ENCODE measurements around the gene OPRM1. TPM values are rescaled to one million over a fixed set of nuclear protein-coding genes. Genes with fewer than 3 reads are reported as not detected.

Gene OPRM1
- total RNA-seq, 1 donor from 2014 or later = not detected

- peaks cover 11% of the 10 kb centered on the region for H3K27me3 Mint-ChIP-seq (ENCODE audit: low read depth)
- no peak for DNase-seq (ENCODE audit: low spot score)
- no peaks in the 10 kb centered on the region for H3K36me3 Mint-ChIP-seq (ENCODE audit: low read depth)
- no peak overlapping the region for H3K4me3 Mint-ChIP-seq (ENCODE audit: unreplicated experiment)
- TF ChIP-seq CTCF (IDR thresholded peaks at IDR 0.05) = no peak
- no peak overlapping the region for H3K27ac Mint-ChIP-seq (ENCODE audit: unreplicated experiment)
- H3K4me1 Mint-ChIP-seq (ENCODE audit: low read depth) = no peaks in the 10 kb centered on the region
- H3K9me3 Mint-ChIP-seq (ENCODE audit: low read depth) = no peaks in the 10 kb centered on the region
These were observed 8.4 kb upstream of the OPRM1 start for GRCh38 chr6:154030646-154031045.

DNA sequence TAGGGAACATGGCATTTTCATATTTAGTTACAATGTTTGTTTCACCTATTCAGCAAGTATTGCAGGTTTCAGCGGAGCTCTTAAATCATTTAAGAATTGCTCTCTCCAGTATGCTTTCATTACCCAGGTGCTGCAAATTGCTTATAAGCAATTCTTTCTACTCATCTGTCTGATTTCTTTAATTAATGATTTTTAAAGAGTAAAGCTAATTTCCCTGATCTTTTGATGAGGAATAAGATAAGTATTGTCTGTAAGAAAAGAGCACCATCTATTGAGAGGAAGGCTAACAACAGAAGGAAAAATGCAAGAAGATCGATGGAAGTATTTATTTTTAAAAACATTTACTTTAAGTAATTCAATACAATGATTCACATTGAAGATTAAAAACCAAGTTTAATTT, 2.0 kb downstream of the OPRM1 start:
- H3K4me1 Mint-ChIP-seq (ENCODE audit: low read depth) = no peaks in the 10 kb centered on the region
- H3K27me3 Mint-ChIP-seq (ENCODE audit: low read depth) = peaks cover 34% of the 10 kb centered on the region
- H3K36me3 Mint-ChIP-seq (ENCODE audit: low read depth) = no peaks in the 10 kb centered on the region
- no peak overlapping the region for H3K27ac Mint-ChIP-seq (ENCODE audit: unreplicated experiment)
- DNase-seq (ENCODE audit: low spot score) = no peak
- peak; percentile 48 for TF ChIP-seq CTCF (IDR thresholded peaks at IDR 0.05)
- H3K9me3 Mint-ChIP-seq (ENCODE audit: low read depth) = no peaks in the 10 kb centered on the region
- H3K4me3 Mint-ChIP-seq (ENCODE audit: unreplicated experiment) = no peak overlapping the region

- Mint-ChIP-seq H3K27ac (ENCODE audit: unreplicated experiment) (no peak overlapping the region), H3K27me3 (ENCODE audit: low read depth) (peaks cover 4% of the 10 kb centered on the region), H3K4me3 (ENCODE audit: unreplicated experiment) (no peak overlapping the region), H3K9me3 (ENCODE audit: low read depth) (peaks cover 5% of the 10 kb centered on the region), H3K36me3 (ENCODE audit: low read depth) (no peaks in the 10 kb centered on the region), H3K4me1 (ENCODE audit: low read depth) (no peaks in the 10 kb centered on the region)
- DNase-seq (ENCODE audit: low spot score) = no peak
- no peak for TF ChIP-seq CTCF (IDR thresholded peaks at IDR 0.05)
These were observed 14.1 kb downstream of the OPRM1 start for GRCh38 chr6:154053141-154053540.

- H3K27ac Mint-ChIP-seq (ENCODE audit: unreplicated experiment) = no peak overlapping the region
- no peak for TF ChIP-seq CTCF (IDR thresholded peaks at IDR 0.05)
These were observed 17.5 kb downstream of the OPRM1 start for GRCh38 chr6:154056536-154056935.

GRCh38 chr6:154057098-154057497, 18.1 kb downstream of the OPRM1 start:
- Mint-ChIP-seq H3K9me3 (ENCODE audit: low read depth) (peaks cover 3% of the 10 kb centered on the region), H3K27me3 (ENCODE audit: low read depth) (peaks cover 1% of the 10 kb centered on the region), H3K36me3 (ENCODE audit: low read depth) (no peaks in the 10 kb centered on the region), H3K4me3 (ENCODE audit: unreplicated experiment) (no peak overlapping the region), H3K27ac (ENCODE audit: unreplicated experiment) (no peak overlapping the region), H3K4me1 (ENCODE audit: low read depth) (no peaks in the 10 kb centered on the region)
- DNase-seq (ENCODE audit: low spot score) = no peak
- no peak for TF ChIP-seq CTCF (IDR thresholded peaks at IDR 0.05)

More at GRCh38 chr6:154056536-154056935, 17.5 kb downstream of the OPRM1 start:
- Mint-ChIP-seq H3K4me3 (ENCODE audit: unreplicated experiment) (no peak overlapping the region), H3K27me3 (ENCODE audit: low read depth) (peaks cover 1% of the 10 kb centered on the region), H3K9me3 (ENCODE audit: low read depth) (peaks cover 3% of the 10 kb centered on the region), H3K4me1 (ENCODE audit: low read depth) (no peaks in the 10 kb centered on the region), H3K36me3 (ENCODE audit: low read depth) (no peaks in the 10 kb centered on the region)
- DNase-seq (ENCODE audit: low spot score) = no peak

Measured in chondrocyte (in vitro differentiated cells).